K562 (cell line): Measurements from ENCODE around the gene SLC49A4. TPM values are rescaled to one million over a fixed set of nuclear protein-coding genes. Genes with fewer than 3 reads are reported as not detected.

Experiments used
- ATAC-seq: fragments of 200-7000 bp; cut with Tn5 transposase; 3 replicates; pipeline ENCODE4 v1.9.1; 2020; ENCODE audit warnings: moderate library complexity
- BruUV-seq: library from RNA; stranded (reverse); fragments of 400-500 nt; replicated peaks from 2 replicates; lab custom pipeline; 2021; lab: Mats Ljungman, UMichigan
- CTCF ChIA-PET: fragments of 300-600 bp; formaldehyde crosslinking; extraction: SDS; loops from one replicate; lab custom pipeline; 2021; ENCODE audit warnings: low intra/inter-chr PET ratio; lab: Yijun Ruan, JAX
- POLR2A ChIA-PET: fragments of 300-600, 350-650 bp; sonication (Branson Sonifier 250); formaldehyde crosslinking; extraction: SDS; loops from one replicate; lab custom pipeline; 2021; ENCODE audit warnings: antibody characterized with exemption, inconsistent platforms; lab: Yijun Ruan, JAX
- DNase-seq, 4 experiments: peaks; one replicate each; pipeline versions ENCODE4 v3.0.0 to v3.0.0-alpha.2; 2011 to 2018; ENCODE audit warnings: low spot score in 3 of 4, mixed read lengths in 3 of 4; ENCODE audit errors: extremely low read depth in 1 of 4
- FAIRE-seq: peaks from 2 replicates; lab custom pipeline; 2011; peaks lifted over from hg19 to GRCh38; lab: Jason Lieb, UNC
- H2AFZ ChIP-seq: 2 replicates; pipeline ENCODE4 v1.6.0; 2011; ENCODE audit warnings: low read depth, low read length, control low read depth, inconsistent platforms
- H3K27ac ChIP-seq: fragments of 200-600 bp; 3 replicates; pipeline ENCODE4 v1.8.0; 2011; ENCODE audit warnings: low read depth, mild to moderate bottlenecking, control low read depth, inconsistent platforms, low read length, moderate library complexity, mixed read lengths; ENCODE audit errors: extremely low read depth
- H3K27me3 ChIP-seq, 2 experiments: fragments of 300-600 bp in 1 of 2; 2 replicates in 1 of 2; 3 replicates in 1 of 2; pipeline versions ENCODE4 v1.6.0 to v1.8.0; 2011; ENCODE audit warnings: inconsistent platforms in 2 of 2, low read length in 2 of 2, mild to moderate bottlenecking in 1 of 2, mixed read lengths in 1 of 2, moderate library complexity in 1 of 2; ENCODE audit not compliant: control insufficient read depth in 2 of 2, insufficient read depth in 2 of 2
- H3K36me3 ChIP-seq: fragments of 300-600 bp; 3 replicates; pipeline ENCODE4 v1.8.0; 2011; ENCODE audit warnings: mild to moderate bottlenecking, low read length, inconsistent platforms; ENCODE audit not compliant: control insufficient read depth, insufficient read depth
- H3K4me1 ChIP-seq, 2 experiments: fragments of 200-600 bp in 1 of 2; replicated peaks in 1 of 2; 2 replicates in 1 of 2; 3 replicates in 1 of 2; pipeline versions ENCODE4 v1.5.1 to v1.8.0; 2011; ENCODE audit warnings: inconsistent platforms in 2 of 2, low read length in 2 of 2, mild to moderate bottlenecking in 1 of 2, mixed read lengths in 1 of 2, moderate library complexity in 1 of 2; ENCODE audit not compliant: control insufficient read depth in 2 of 2, insufficient read depth in 2 of 2
- H3K4me2 ChIP-seq: 2 replicates; pipeline ENCODE4 v1.6.1; 2011; ENCODE audit warnings: low read length, control low read depth, inconsistent platforms, mixed read lengths; ENCODE audit not compliant: insufficient read depth
- H3K4me3 ChIP-seq: fragments of 200-600 bp; sonication (generic), shearing (Covaris generic); 2 replicates; pipeline ENCODE4 v1.5.1; 2016; ENCODE audit warnings: control low read depth, inconsistent platforms
- H3K79me2 ChIP-seq: fragments of 200-600 bp; 3 replicates; pipeline ENCODE4 v1.8.0; 2011; ENCODE audit warnings: low read length, inconsistent platforms; ENCODE audit not compliant: control insufficient read depth, insufficient read depth
- H3K9ac ChIP-seq, 2 experiments: 2 replicates each; pipeline versions ENCODE4 v1.6.0 to v1.6.1; 2011; ENCODE audit warnings: low read depth in 2 of 2, low read length in 2 of 2, control low read depth in 1 of 2, inconsistent platforms in 1 of 2, mild to moderate bottlenecking in 1 of 2, mixed read lengths in 1 of 2; ENCODE audit not compliant: insufficient read depth in 1 of 2
- H3K9me1 ChIP-seq: one replicate; pipeline ENCODE4 v1.6.0; 2011; ENCODE audit warnings: inconsistent platforms, mild to moderate bottlenecking, low read length, moderate library complexity; ENCODE audit not compliant: control insufficient read depth, insufficient read depth
- H3K9me3 ChIP-seq: replicated peaks from 2 replicates; pipeline ENCODE4 v1.5.1; 2011; ENCODE audit warnings: low read depth, low read length, inconsistent platforms; ENCODE audit not compliant: control insufficient read depth, insufficient read depth
- H4K20me1 ChIP-seq: replicated peaks from 2 replicates; pipeline ENCODE4 v1.6.1; 2011; ENCODE audit warnings: low read length, inconsistent platforms, mixed read lengths; ENCODE audit not compliant: control insufficient read depth, insufficient read depth
- MEF2D ChIP-seq: conservative IDR thresholded peaks from 2 replicates; pipeline ENCODE4 v1.6.1; 2016; ENCODE audit warnings: low read depth, missing genetic modification characterization, missing compliant biosample characterization
- SIRT6 ChIP-seq: IDR thresholded peaks from one replicate; pipeline ENCODE4 v1.6.1; 2012; ENCODE audit warnings: low read depth, mild to moderate bottlenecking, control low read depth, inconsistent platforms, low read length, moderate library complexity
- SMARCE1 ChIP-seq: fragments of 450-650 bp; IDR thresholded peaks from 2 replicates; pipeline ENCODE4 v1.7.1; 2016; ENCODE audit warnings: mild to moderate bottlenecking
- SP2 ChIP-seq: IDR thresholded peaks from 2 replicates; pipeline ENCODE4 v1.6.1; 2011; ENCODE audit warnings: mild to moderate bottlenecking, low read depth, low read length, moderate library complexity; ENCODE audit not compliant: poor library complexity, severe bottlenecking; ENCODE audit errors: extremely low read depth
- ZC3H4 ChIP-seq: sonication (generic); formaldehyde crosslinking; IDR thresholded peaks from 2 replicates; pipeline ENCODE4 v1.9.0; 2021; ENCODE audit warnings: missing genetic modification reagents, borderline replicate concordance
- ZKSCAN1 ChIP-seq: fragments of 150-350 bp; IDR thresholded peaks from 2 replicates; pipeline ENCODE4 v1.6.1; 2016; ENCODE audit warnings: low read depth, low read length
- ZNF444 ChIP-seq: fragments of 250-450 bp; sonication (Bioruptor Pico); IDR thresholded peaks from 2 replicates; pipeline ENCODE4 v1.4.0; 2020; ENCODE audit warnings: mild to moderate bottlenecking, moderate library complexity
- WGBS: fragments of 100-300 bp; shearing (Covaris generic); methylation state at CpG from one replicate; pipeline ENCODE4 v1.1.6; 2016; ENCODE audit warnings: low coverage, mixed read lengths; ENCODE audit not compliant: insufficient coverage; ENCODE audit errors: missing lambda C conversion rate; 5-methylcytosine and 5-hydroxymethylcytosine counted together
- in situ Hi-C: fragments of 300-500 bp; cut with MboI; formaldehyde crosslinking; loops from 4 replicates; pipeline ENCODE4 v1.15.0; 2018; ENCODE audit warnings: inconsistent platforms, mixed read lengths
- intact Hi-C: fragments of 100-400 bp; cut with micrococcal nuclease; formaldehyde crosslinking; loops from 2 replicates; pipeline ENCODE4 v1.14.2; 2022
- polyA plus RNA-seq, 8 experiments: library from polyadenylated mRNA; depleted of rRNA in 4 of 8; stranded (reverse) in 5 of 8; unstranded in 3 of 8; fragments of >200 nt; fragmentation: Nextera tagmentation in 2 of 8; fragmentation: Illumina TruSeq in 1 of 8; extraction: Ambion mirVana in 2 of 8; extraction: Trizol in 1 of 8; gene quantifications; 2 replicates each; pipeline versions ENCODE4 v1.2.1 to v1.2.3, GENCODE V29; 2011 to 2014; ENCODE audit warnings: inconsistent platforms in 1 of 8, missing spikeins in 1 of 8
- total RNA-seq, 7 experiments: library from RNA; depleted of rRNA in 6 of 7; stranded (reverse); fragments of >200 nt in 6 of 7; fragmentation: Illumina TruSeq in 2 of 7; extraction: Trizol in 2 of 7; gene quantifications; 2 replicates each; pipeline versions ENCODE4 v1.2.1 to v1.2.3, GENCODE V29; 2011 to 2021; ENCODE audit warnings: low replicate concordance in 1 of 7
- TF ChIP-seq, protein P1 (sequence below): fragments of 450-650 bp; formaldehyde crosslinking; IDR thresholded peaks from 2 replicates; pipeline ENCODE4 v1.4.0; 2022; ENCODE audit warnings: mild to moderate bottlenecking, moderate library complexity
- TF ChIP-seq, protein P2 (sequence below): fragments of 200-800 bp; sonication (Bioruptor generic); IDR thresholded peaks from 2 replicates; pipeline ENCODE4 v1.6.1; 2016; ENCODE audit warnings: missing genetic modification characterization, missing compliant biosample characterization
- TF ChIP-seq, protein P3 (sequence below): fragments of 450-650 bp; IDR thresholded peaks from 2 replicates; pipeline ENCODE4 v1.6.1; 2014; ENCODE audit warnings: low read depth, mild to moderate bottlenecking, moderate library complexity, borderline replicate concordance
- TF ChIP-seq, protein P4 (sequence below): fragments of 150-350 bp; IDR thresholded peaks from 2 replicates; pipeline ENCODE4 v1.6.1; 2014; ENCODE audit warnings: low read depth, mild to moderate bottlenecking, low read length, borderline replicate concordance

Gene SLC49A4
- total and polyA plus RNA-seq, 9 of the 15 experiments (the other 6 are each of a cell fraction or from before 2014, with no cell fraction given), result 0.15 to 1.3 (median 0.83) TPM

DNA sequence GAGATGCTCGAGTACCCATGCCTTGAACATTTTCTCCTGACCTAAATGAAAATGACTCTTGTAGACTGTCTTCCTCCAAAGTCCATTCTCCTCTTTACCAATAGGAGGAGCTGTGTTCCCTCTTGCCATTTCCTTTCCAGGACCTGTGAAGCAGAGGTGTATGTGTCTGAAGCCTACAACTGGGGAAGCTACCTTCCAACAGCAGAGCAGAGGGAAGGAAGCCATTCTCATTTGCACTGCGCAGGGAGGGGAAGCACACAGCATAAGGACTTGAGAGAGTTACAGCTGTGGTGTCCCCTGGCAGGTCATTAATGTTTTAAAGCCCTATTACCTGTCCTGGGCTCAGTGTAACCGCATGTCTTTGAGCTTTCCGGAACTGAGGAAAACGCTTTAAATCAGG lies 39.9 kb upstream of the SLC49A4 start:
- H3K9me1 ChIP-seq, result no peaks in the 10 kb centered on the region
- H3K79me2 ChIP-seq, result no peaks in the 10 kb centered on the region
- peak; percentile 15 to 52 (median 32) for DNase-seq
- H2AFZ ChIP-seq, result no peak overlapping the region
- ChIA-PET POLR2A (interaction anchor here (1.2 kb wide), 1 partner anchor 11 kb away, joined by 4 read pairs; no protein-coding TSS in a partner anchor), CTCF (no interaction called here)
- H3K4me1 ChIP-seq, result no peaks in the 10 kb centered on the region
- no peak overlapping the region for H3K4me2 ChIP-seq
- peaks cover 13% of the 10 kb centered on the region for H3K36me3 ChIP-seq
- in situ Hi-C loops, result no loop called here
- intact Hi-C loops, result loop anchor here (10.0 kb wide), 3 partner anchors 100 to 270 kb away; partner anchors contain the start of gene SEMA5B
- no peaks in the 10 kb centered on the region for H4K20me1 ChIP-seq
- WGBS, result 30% methylated on average over 2 of the region's 5 CpGs
- no peaks in the 10 kb centered on the region for H3K9me3 ChIP-seq
- H3K9ac ChIP-seq, result no peak overlapping the region
- H3K27me3 ChIP-seq, result no peaks in the 10 kb centered on the region
- peak; percentile 78 for FAIRE-seq
- no peak overlapping the region for H3K4me3 ChIP-seq
- H3K27ac ChIP-seq, result no peak overlapping the region
- no TSS peak for BruUV-seq
- ATAC-seq, result peak; percentile 92
- no peak for TF ChIP-seq SMARCE1
- no peak for TF ChIP-seq ZC3H4
- TF ChIP-seq, protein P1, sequence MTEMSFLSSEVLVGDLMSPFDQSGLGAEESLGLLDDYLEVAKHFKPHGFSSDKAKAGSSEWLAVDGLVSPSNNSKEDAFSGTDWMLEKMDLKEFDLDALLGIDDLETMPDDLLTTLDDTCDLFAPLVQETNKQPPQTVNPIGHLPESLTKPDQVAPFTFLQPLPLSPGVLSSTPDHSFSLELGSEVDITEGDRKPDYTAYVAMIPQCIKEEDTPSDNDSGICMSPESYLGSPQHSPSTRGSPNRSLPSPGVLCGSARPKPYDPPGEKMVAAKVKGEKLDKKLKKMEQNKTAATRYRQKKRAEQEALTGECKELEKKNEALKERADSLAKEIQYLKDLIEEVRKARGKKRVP (CRISPR knock-in tag), result no peak
- no peak for TF ChIP-seq MEF2D (tag)
- no peak for TF ChIP-seq SP2
- TF ChIP-seq, protein P2, sequence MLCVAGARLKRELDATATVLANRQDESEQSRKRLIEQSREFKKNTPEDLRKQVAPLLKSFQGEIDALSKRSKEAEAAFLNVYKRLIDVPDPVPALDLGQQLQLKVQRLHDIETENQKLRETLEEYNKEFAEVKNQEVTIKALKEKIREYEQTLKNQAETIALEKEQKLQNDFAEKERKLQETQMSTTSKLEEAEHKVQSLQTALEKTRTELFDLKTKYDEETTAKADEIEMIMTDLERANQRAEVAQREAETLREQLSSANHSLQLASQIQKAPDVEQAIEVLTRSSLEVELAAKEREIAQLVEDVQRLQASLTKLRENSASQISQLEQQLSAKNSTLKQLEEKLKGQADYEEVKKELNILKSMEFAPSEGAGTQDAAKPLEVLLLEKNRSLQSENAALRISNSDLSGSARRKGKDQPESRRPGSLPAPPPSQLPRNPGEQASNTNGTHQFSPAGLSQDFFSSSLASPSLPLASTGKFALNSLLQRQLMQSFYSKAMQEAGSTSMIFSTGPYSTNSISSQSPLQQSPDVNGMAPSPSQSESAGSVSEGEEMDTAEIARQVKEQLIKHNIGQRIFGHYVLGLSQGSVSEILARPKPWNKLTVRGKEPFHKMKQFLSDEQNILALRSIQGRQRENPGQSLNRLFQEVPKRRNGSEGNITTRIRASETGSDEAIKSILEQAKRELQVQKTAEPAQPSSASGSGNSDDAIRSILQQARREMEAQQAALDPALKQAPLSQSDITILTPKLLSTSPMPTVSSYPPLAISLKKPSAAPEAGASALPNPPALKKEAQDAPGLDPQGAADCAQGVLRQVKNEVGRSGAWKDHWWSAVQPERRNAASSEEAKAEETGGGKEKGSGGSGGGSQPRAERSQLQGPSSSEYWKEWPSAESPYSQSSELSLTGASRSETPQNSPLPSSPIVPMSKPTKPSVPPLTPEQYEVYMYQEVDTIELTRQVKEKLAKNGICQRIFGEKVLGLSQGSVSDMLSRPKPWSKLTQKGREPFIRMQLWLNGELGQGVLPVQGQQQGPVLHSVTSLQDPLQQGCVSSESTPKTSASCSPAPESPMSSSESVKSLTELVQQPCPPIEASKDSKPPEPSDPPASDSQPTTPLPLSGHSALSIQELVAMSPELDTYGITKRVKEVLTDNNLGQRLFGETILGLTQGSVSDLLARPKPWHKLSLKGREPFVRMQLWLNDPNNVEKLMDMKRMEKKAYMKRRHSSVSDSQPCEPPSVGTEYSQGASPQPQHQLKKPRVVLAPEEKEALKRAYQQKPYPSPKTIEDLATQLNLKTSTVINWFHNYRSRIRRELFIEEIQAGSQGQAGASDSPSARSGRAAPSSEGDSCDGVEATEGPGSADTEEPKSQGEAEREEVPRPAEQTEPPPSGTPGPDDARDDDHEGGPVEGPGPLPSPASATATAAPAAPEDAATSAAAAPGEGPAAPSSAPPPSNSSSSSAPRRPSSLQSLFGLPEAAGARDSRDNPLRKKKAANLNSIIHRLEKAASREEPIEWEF (CRISPR knock-in tag), result no peak
- TF ChIP-seq, protein P3, sequence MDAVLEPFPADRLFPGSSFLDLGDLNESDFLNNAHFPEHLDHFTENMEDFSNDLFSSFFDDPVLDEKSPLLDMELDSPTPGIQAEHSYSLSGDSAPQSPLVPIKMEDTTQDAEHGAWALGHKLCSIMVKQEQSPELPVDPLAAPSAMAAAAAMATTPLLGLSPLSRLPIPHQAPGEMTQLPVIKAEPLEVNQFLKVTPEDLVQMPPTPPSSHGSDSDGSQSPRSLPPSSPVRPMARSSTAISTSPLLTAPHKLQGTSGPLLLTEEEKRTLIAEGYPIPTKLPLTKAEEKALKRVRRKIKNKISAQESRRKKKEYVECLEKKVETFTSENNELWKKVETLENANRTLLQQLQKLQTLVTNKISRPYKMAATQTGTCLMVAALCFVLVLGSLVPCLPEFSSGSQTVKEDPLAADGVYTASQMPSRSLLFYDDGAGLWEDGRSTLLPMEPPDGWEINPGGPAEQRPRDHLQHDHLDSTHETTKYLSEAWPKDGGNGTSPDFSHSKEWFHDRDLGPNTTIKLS, result no peak
- no peak for TF ChIP-seq ZNF444 (CRISPR knock-in tag)
- TF ChIP-seq, protein P4, sequence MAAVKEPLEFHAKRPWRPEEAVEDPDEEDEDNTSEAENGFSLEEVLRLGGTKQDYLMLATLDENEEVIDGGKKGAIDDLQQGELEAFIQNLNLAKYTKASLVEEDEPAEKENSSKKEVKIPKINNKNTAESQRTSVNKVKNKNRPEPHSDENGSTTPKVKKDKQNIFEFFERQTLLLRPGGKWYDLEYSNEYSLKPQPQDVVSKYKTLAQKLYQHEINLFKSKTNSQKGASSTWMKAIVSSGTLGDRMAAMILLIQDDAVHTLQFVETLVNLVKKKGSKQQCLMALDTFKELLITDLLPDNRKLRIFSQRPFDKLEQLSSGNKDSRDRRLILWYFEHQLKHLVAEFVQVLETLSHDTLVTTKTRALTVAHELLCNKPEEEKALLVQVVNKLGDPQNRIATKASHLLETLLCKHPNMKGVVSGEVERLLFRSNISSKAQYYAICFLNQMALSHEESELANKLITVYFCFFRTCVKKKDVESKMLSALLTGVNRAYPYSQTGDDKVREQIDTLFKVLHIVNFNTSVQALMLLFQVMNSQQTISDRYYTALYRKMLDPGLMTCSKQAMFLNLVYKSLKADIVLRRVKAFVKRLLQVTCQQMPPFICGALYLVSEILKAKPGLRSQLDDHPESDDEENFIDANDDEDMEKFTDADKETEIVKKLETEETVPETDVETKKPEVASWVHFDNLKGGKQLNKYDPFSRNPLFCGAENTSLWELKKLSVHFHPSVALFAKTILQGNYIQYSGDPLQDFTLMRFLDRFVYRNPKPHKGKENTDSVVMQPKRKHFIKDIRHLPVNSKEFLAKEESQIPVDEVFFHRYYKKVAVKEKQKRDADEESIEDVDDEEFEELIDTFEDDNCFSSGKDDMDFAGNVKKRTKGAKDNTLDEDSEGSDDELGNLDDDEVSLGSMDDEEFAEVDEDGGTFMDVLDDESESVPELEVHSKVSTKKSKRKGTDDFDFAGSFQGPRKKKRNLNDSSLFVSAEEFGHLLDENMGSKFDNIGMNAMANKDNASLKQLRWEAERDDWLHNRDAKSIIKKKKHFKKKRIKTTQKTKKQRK, result no peak
- no peak for TF ChIP-seq ZKSCAN1
- TF ChIP-seq SIRT6, result no peak
